ENCODE data around the gene CHI3L2. TPM values are rescaled to one million over a fixed set of nuclear protein-coding genes. Genes with fewer than 3 reads are reported as not detected.

CHI3L2 gene
- total and polyA plus RNA-seq, 9 of the 15 experiments (the other 6 are each of a cell fraction or from before 2014, with no cell fraction given) = 0.07 to 0.27 (median 0.15) TPM; not detected in 6

GRCh38 chr1:111253876-111254275, 26.4 kb downstream of the CHI3L2 start (continued):
- TF ChIP-seq ZBTB33 (CRISPR knock-in tag; IDR thresholded peaks at IDR 0.05) (no peak), CAMTA2 (CRISPR knock-in tag; conservative IDR thresholded peaks at IDR 0.05) (no peak), ARID4B (CRISPR knock-in tag; IDR thresholded peaks at IDR 0.05) (no peak), NR2C1 (IDR thresholded peaks at IDR 0.05) (no peak), NR2C1 (tag; IDR thresholded peaks at IDR 0.05) (no peak), ZNF586 (CRISPR knock-in tag; conservative IDR thresholded peaks at IDR 0.05) (no peak), HIVEP1 (CRISPR knock-in tag; IDR thresholded peaks at IDR 0.05) (no peak), TSHZ1 (CRISPR knock-in tag; IDR thresholded peaks at IDR 0.05) (no peak), PHF21A (IDR thresholded peaks at IDR 0.05; ENCODE audit: borderline replicate concordance, low read depth) (no peak)
